Body of pancreas (tissue), 4 donors: ENCODE measurements around the gene FAM234B.

Experiments used
- POLR2A ChIP-seq, 3 donors: fragments of 450-650 bp; IDR thresholded peaks; one replicate each; pipeline ENCODE4 v1.6.1; 2016; ENCODE audit warnings: antibody characterized with exemption in 3 of 3, mild to moderate bottlenecking in 2 of 3
- TF ChIP-seq, protein P1 (sequence below), 7 experiments: fragments of 450-650 bp in 4 of 7; fragments of 200-600 bp in 3 of 7; sonication (generic) in 3 of 7; IDR thresholded peaks; one replicate each; pipeline ENCODE4 v1.5.1; 2016 to 2019; ENCODE audit warnings: antibody characterized with exemption in 7 of 7

DNA sequence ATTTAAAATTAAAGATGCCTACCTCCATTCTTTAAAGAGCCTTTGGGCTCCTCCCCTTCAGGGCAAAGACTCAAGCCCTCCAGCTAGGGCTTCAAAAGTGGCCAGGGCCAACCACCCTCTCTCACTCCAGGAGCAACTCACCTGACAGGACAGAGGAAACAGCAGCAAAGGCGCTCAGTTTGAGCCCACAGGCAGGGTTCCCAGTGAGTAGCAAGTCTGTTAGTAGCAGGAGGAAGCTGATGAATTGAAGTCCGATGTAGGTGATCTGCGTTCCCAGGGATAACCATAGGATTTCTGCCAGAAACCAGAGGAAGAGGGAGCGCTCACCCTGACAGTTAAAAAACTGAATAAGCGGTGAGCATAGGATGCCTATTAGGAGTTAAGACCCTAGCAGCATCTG is 43.6 kb downstream of the FAM234B start:
- TF ChIP-seq, protein P1, sequence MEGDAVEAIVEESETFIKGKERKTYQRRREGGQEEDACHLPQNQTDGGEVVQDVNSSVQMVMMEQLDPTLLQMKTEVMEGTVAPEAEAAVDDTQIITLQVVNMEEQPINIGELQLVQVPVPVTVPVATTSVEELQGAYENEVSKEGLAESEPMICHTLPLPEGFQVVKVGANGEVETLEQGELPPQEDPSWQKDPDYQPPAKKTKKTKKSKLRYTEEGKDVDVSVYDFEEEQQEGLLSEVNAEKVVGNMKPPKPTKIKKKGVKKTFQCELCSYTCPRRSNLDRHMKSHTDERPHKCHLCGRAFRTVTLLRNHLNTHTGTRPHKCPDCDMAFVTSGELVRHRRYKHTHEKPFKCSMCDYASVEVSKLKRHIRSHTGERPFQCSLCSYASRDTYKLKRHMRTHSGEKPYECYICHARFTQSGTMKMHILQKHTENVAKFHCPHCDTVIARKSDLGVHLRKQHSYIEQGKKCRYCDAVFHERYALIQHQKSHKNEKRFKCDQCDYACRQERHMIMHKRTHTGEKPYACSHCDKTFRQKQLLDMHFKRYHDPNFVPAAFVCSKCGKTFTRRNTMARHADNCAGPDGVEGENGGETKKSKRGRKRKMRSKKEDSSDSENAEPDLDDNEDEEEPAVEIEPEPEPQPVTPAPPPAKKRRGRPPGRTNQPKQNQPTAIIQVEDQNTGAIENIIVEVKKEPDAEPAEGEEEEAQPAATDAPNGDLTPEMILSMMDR (IDR thresholded peaks at IDR 0.05) = no peak
- no peak for TF ChIP-seq POLR2A (IDR thresholded peaks at IDR 0.05)
